Uterus (tissue), 4 donors: ENCODE data around the gene ZNF185. TPM values are rescaled to one million over a fixed set of nuclear protein-coding genes. Genes with fewer than 3 reads are reported as not detected.

Experiments
- DNase-seq, 2 donors: peaks; one replicate each; pipeline ENCODE4 v3.0.0-alpha.2; 2019 to 2020
- H3K27ac ChIP-seq, 2 donors: fragments of 200-600 bp; sonication (generic); 1 replicate in 1 of 2; 2 replicates in 1 of 2; pipeline ENCODE4 v1.5.1; 2016 to 2018
- H3K27me3 ChIP-seq, 2 donors: fragments of 200-600 bp; sonication (generic); one replicate each; pipeline ENCODE4 v1.5.1; 2018 to 2019; ENCODE audit warnings: control low read depth in 1 of 2
- H3K36me3 ChIP-seq, 2 donors: fragments of 200-600 bp; sonication (generic); one replicate each; pipeline ENCODE4 v1.5.1; 2019; ENCODE audit warnings: control low read depth in 1 of 2
- H3K4me1 ChIP-seq, 2 donors: fragments of 200-600 bp; sonication (generic); one replicate each; pipeline ENCODE4 v1.5.1; 2018 to 2019; ENCODE audit warnings: control low read depth in 1 of 2
- H3K4me3 ChIP-seq, 2 donors: fragments of 200-600 bp; sonication (generic); 1 replicate in 1 of 2; 2 replicates in 1 of 2; pipeline ENCODE4 v1.5.1; 2018 to 2019; ENCODE audit warnings: mild to moderate bottlenecking in 1 of 2
- H3K9me3 ChIP-seq, 2 donors: fragments of 200-600 bp; sonication (generic); one replicate each; pipeline ENCODE4 v1.5.1; 2019; ENCODE audit warnings: control low read depth in 1 of 2
- POLR2A ChIP-seq, 2 donors: fragments of 450-650 bp; IDR thresholded peaks; one replicate each; pipeline ENCODE4 v1.6.1; 2016; ENCODE audit warnings: antibody characterized with exemption in 2 of 2, mild to moderate bottlenecking in 1 of 2, moderate library complexity in 1 of 2
- intact Hi-C: fragments of 100-400 bp; cut with DNase I; formaldehyde crosslinking; loops from one replicate; pipeline ENCODE4 v1.15.1; 2023; ENCODE audit warnings: low total_unique reads
- total RNA-seq, 4 donors: library from RNA; depleted of rRNA in 3 of 4; stranded (reverse); fragments of >200 nt in 3 of 4; gene quantifications; one replicate each; pipeline versions ENCODE4 v1.1.0 to v1.2.4, GENCODE V29; 2014 to 2023
- TF ChIP-seq, protein P1 (sequence below), 4 experiments: fragments of 200-600 bp in 2 of 4; fragments of 450-650 bp in 2 of 4; sonication (generic) in 2 of 4; IDR thresholded peaks; one replicate each; pipeline ENCODE4 v1.5.1; 2016 to 2019; ENCODE audit warnings: antibody characterized with exemption in 4 of 4, mild to moderate bottlenecking in 2 of 4, moderate library complexity in 1 of 4
- donor health status: DM: yes; HTN: yes; CAD: no.

The ZNF185 gene
- total RNA-seq, 4 donors from 2014 or later = 1.3 to 32.6 (median 12.1) TPM

- H3K36me3 ChIP-seq = no peaks in the 10 kb centered on the region
- intact Hi-C loops = no loop called here
- H3K9me3 ChIP-seq = no peaks in the 10 kb centered on the region
- TF ChIP-seq POLR2A (IDR thresholded peaks at IDR 0.05) = no peak
- TF ChIP-seq, protein P1, sequence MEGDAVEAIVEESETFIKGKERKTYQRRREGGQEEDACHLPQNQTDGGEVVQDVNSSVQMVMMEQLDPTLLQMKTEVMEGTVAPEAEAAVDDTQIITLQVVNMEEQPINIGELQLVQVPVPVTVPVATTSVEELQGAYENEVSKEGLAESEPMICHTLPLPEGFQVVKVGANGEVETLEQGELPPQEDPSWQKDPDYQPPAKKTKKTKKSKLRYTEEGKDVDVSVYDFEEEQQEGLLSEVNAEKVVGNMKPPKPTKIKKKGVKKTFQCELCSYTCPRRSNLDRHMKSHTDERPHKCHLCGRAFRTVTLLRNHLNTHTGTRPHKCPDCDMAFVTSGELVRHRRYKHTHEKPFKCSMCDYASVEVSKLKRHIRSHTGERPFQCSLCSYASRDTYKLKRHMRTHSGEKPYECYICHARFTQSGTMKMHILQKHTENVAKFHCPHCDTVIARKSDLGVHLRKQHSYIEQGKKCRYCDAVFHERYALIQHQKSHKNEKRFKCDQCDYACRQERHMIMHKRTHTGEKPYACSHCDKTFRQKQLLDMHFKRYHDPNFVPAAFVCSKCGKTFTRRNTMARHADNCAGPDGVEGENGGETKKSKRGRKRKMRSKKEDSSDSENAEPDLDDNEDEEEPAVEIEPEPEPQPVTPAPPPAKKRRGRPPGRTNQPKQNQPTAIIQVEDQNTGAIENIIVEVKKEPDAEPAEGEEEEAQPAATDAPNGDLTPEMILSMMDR (IDR thresholded peaks at IDR 0.05) = no peak
- H3K27me3 ChIP-seq = no peaks in the 10 kb centered on the region
- no peak for DNase-seq
- H3K4me1 ChIP-seq = no peaks in the 10 kb centered on the region
- H3K4me3 ChIP-seq = no peak overlapping the region
- H3K27ac ChIP-seq = no peak overlapping the region
Observed at GRCh38 chrX:152886716-152887115, 11.2 kb upstream of the ZNF185 start.

GRCh38 chrX:152892499-152892898 is 5.4 kb upstream of the ZNF185 start:
- no peak for DNase-seq
- no peak overlapping the region for H3K27ac ChIP-seq
- no peak overlapping the region for H3K4me3 ChIP-seq
- H3K27me3 ChIP-seq = no peaks in the 10 kb centered on the region
- intact Hi-C loops = no loop called here
- no peaks in the 10 kb centered on the region for H3K4me1 ChIP-seq
- TF ChIP-seq, protein P1 (IDR thresholded peaks at IDR 0.05) = no peak
- TF ChIP-seq POLR2A (IDR thresholded peaks at IDR 0.05) = no peak
- H3K36me3 ChIP-seq = no peaks in the 10 kb centered on the region
- no peaks in the 10 kb centered on the region for H3K9me3 ChIP-seq

GRCh38 chrX:152892999-152893891 is 4.6 kb upstream of the ZNF185 start:
- H3K4me3 ChIP-seq = no peak overlapping the region
- no peaks in the 10 kb centered on the region for H3K27me3 ChIP-seq
- no peaks in the 10 kb centered on the region for H3K36me3 ChIP-seq
- no peak overlapping the region for H3K27ac ChIP-seq
- no peak for DNase-seq
- intact Hi-C loops = no loop called here
- no peaks in the 10 kb centered on the region for H3K9me3 ChIP-seq
- no peak for TF ChIP-seq POLR2A (IDR thresholded peaks at IDR 0.05)
- TF ChIP-seq, protein P1 (IDR thresholded peaks at IDR 0.05) = no peak
- H3K4me1 ChIP-seq = no peaks in the 10 kb centered on the region

- no peaks in the 10 kb centered on the region for H3K4me1 ChIP-seq
- intact Hi-C loops = no loop called here
- no peak overlapping the region for H3K4me3 ChIP-seq
- no peaks in the 10 kb centered on the region for H3K36me3 ChIP-seq
- H3K9me3 ChIP-seq = no peaks in the 10 kb centered on the region
- no peak overlapping the region for H3K27ac ChIP-seq
- H3K27me3 ChIP-seq = no peaks in the 10 kb centered on the region
- no peak for DNase-seq
- TF ChIP-seq POLR2A (IDR thresholded peaks at IDR 0.05) = no peak
- TF ChIP-seq, protein P1 (IDR thresholded peaks at IDR 0.05) = no peak
Observed at GRCh38 chrX:152893980-152894610, 3.8 kb upstream of the ZNF185 start.

GRCh38 chrX:152895121-152895520 is 2.7 kb upstream of the ZNF185 start:
- Histone ChIP-seq H3K4me3 (no peak overlapping the region), H3K27ac (no peak overlapping the region), H3K36me3 (no peaks in the 10 kb centered on the region), H3K27me3 (no peaks in the 10 kb centered on the region), H3K9me3 (no peaks in the 10 kb centered on the region), H3K4me1 (no peaks in the 10 kb centered on the region)
- no peak for DNase-seq
- no peak for TF ChIP-seq POLR2A (IDR thresholded peaks at IDR 0.05)
- TF ChIP-seq, protein P1 (IDR thresholded peaks at IDR 0.05) = no peak
- intact Hi-C loops = no loop called here
